GM18520 (cell line): ENCODE results near the gene LDLRAD4.
"Not testable (repeated sequence)": the region's sequence is repeated elsewhere in the genome, so short reads cannot be mapped to it uniquely, and the experiment has no call there.

Source experiments
- ATAC-seq: cut with Tn5 transposase; IDR thresholded peaks from one replicate; pipeline ENCODE4 v1.9.1; 2021; ENCODE audit not compliant: unreplicated experiment

The LDLRAD4 gene

DNA sequence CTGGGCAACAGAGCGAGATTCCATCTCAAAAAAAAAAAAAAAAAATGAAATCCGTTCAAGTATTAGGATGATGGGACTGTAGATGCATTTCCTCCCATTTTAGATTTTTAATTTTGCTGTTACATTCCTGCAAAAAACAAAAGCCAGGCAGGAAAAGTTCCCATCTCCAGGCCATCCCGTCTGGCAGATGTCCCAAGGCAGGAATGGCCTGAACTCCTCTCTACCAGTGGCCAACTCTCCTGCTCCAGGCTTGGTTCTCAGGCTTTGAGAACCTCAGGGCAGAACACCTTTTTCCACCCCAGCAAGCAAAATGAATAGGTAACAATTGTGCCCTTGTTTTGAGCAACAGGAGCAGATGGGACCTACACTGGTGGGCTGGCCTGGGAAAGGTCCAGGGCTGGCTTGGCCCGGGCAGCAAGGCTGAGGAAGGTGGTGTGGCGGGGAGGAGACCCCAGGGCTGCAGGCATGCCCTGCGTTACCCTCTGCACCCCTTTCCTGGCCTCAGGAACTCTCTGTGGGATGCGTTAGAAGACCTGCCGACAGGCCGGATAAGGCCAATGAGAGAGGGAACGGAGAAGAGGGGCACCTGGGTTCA lies 421.8 kb downstream of the LDLRAD4 start:
- ATAC-seq: no peak

DNA sequence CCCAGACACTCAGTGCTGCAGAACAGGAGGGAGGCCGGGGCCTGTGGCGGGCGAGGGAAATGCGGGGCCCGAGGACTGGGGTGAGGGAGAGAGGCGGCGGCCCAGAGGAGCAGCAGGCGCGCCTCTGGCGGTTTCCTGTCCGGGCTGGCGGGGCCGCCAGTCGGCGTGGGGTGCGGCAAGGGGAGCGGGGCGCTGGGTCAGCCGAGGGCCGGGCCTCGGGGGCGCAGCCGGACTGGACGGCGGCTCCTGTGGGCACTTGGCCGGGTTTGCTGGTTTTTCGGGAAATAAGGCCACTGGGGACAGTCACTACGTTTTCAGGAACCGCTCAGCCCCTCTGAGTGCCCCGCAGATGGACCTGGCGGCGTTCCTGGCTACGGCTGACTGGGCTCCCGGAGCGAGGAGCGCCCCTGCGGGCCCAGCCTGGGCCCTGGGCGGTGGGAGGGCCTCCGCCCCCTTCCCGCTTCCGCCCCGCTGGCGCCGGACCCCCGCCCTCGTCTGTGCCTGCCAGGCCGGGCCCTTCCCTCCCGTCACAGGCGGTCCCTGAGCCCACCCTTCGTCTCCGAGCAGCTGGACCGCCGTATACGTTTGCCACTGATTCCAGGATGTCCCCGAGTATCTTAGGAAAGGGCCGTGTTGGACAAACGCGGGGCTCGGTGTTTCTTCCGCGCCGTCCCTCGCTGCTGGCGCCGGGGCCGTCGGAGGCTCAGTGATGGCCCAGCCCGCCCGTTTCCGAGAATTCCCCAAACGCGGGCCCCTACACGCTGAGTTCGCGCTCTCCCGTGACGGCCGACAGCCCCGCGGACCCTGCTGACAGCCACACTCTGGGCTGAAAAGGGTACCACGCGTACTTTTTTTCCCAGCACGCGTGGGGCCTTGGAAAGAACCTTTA lies 423.2 kb downstream of the LDLRAD4 start:
- ATAC-seq: no peak

DNA sequence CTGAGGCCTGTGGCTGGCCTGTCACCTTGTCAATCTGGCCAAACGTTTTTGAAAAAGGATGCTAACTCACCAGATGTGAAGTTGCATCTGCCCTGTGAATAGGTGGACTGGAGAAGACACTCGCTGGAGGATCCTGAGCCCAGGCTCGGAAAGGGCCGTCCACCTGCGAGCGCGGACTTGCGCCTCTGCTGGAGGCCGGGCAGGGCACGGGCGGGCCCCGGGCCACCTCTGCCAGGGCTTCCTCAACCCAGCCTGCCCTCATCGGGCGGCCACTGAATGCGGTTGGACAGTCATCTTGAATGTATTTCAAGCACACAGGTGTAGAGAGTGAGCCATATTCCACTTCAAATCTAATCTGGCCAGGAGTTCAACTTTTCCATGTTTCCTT lies 423.9 kb downstream of the LDLRAD4 start:
- no peak for ATAC-seq

DNA sequence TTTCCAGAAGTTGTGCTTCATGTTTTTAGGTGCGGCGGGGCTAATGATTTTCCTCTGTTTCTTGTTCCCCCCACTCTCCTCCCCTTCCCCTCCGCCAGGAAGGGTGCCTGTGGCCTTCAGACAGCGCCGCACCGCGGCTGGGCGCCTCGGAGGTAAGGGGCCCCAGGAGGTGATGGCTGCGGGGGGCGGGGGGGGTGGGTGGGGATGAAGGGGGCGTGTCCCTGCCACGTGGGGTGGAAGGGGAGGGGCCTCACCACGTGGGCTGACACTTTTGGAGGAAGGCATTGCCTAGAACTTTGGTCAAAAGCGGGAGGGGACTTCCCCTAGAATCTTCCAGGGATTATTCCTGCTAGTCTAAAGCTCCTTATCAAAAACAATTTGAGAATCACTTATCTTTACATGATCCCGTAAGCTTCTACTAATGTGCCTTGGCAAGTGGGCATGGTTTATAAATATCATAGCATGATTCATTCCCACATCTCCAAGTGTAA lies 424.7 kb downstream of the LDLRAD4 start:
- no peak for ATAC-seq

DNA sequence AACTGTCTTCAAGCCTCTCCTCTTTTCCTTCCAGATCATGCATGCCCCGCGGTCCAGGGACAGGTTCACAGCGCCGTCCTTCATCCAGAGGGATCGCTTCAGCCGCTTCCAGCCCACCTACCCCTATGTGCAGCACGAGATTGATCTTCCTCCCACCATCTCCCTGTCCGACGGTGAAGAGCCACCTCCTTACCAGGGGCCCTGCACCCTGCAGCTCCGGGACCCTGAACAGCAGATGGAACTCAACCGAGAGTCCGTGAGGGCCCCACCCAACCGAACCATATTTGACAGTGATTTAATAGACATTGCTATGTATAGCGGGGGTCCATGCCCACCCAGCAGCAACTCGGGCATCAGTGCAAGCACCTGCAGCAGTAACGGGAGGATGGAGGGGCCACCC lies 426.5 kb downstream of the LDLRAD4 start:
- ATAC-seq: no peak

DNA sequence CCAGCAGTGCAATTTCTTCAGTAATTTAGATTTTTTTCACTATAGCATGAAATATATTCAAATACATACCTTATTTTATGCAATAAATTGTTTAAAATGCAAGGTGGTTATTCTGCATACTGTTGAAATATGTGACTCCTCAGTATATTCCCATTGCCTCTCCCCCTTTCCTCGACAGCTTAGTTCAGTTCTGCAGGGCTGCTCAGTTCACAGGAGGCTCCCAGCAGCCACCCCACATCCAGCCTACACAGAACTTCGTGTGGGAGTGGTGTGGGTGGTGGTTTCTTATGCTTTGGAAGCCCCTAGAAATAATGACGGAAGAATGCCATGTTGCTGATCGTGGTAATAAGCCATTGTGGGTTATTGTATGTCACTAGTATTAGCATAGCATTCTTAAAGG lies 428.1 kb downstream of the LDLRAD4 start:
- ATAC-seq: no peak

DNA sequence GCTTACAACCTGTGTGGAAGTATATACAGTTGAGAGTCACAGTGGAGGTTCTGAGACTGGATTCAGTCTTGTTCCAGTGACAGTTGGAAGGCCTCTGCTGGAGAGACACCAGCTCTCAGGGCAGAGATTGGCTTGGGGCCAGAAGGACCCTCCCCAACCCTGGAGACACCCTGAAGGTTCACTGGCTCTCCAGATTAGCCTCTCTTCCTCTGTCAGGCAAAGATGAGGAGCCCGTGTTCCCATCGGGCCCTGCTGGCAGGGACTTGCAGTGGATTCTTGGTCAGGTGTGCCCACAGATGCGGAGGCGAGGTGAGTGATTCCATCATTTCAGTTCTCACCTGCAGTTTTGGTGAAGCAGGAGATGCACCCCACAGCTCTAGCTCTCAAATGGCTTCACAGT lies 429.2 kb downstream of the LDLRAD4 start:
- ATAC-seq: no peak

DNA sequence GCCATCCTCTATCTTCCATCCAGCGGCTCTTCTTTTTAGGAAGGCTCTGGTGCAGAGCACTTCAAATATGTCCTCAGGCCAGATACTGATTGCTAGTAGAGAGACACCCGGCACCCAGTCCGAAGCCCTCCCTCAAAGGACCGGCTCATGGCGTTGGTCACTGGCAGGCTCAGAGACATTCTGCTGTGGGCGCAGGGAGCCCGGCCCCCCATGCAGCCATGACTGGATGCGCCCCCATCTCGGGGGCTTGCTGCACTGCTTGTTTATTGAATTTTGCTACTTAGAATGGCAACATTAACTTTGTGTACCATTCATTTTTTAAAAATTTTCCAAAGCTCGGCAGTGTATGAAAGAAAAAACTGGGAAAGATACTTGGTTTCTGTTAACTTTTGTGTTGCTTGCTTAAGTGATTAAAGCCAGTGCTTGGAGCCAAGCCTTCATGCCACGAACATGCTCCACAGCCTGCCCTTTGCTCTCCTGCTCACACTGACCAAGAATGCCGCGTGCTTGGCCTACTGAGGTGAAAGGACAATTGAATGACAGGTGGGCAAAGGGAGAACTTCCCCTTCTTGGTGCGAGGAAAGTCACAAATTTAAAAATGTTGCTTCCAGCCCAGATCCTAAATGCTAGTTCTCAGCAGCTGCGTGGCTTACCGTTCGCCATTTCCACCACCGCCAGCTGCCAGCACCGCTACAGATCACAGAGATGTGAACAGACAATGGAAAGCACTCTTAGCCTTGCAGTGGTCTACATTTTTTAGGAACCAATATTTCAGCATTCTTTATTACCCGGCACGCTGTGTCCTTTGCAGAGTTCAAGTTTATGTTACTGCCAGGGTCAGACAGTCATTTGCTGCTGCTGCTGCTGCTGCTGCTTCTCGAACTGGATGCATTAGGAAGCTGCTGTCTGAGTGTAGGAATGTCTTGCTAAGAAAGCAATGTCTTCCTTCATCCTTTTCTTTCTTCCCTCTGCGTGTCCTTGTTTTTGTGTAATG lies 431.1 kb downstream of the LDLRAD4 start:
- ATAC-seq: no peak

DNA sequence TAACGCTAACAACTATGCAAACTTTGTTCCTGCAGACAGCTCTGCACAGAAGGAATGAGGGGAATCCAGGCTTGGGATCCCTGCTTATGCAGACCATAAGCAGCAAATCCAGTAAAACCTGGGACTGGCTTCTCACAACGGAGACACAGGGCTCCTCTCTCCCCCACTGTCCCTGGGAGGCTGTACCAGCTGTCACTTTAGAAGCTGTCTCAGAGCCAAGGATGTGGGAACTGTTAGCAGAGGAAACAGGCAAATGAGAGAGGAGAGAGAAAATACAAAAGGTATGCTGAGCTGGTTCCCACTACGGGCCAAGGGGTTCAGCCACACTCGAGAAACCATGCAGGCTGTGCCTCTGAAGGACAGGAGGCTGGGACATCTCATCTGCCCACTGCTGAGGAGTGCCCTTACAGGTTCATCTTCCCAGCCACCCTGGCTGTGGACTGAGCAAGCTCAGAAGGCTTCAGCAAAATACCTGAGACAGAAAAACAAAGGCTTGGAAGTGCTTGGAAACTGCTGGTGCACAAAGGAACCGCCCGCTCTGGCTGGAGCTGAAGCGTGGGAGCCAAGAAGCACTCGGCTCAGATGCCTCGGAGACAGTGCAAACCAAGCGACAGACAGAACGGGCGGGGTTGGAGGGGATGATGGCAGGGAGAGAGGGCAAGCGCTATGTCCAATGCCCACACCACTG lies 435.3 kb downstream of the LDLRAD4 start:
- no peak for ATAC-seq

DNA sequence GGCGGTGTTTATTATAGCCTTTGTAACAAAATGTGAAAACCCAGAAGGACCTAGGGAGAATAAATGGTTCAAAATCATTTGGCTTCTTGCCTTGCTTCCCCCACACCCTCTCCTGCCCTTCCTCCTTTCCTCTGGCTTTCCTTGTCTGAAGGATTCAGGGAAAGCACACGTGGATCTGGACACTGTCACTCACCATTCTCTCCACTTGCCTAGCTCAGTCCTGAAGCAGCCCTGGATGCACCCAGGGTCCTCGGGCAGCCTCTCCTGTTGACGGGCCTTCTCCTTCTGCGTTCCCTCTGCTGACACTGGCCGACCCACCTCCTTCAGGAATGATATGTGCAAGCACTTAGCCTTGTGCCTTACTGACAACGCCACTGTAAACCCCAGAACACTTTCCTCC lies 439.4 kb downstream of the LDLRAD4 start:
- ATAC-seq: no peak

DNA sequence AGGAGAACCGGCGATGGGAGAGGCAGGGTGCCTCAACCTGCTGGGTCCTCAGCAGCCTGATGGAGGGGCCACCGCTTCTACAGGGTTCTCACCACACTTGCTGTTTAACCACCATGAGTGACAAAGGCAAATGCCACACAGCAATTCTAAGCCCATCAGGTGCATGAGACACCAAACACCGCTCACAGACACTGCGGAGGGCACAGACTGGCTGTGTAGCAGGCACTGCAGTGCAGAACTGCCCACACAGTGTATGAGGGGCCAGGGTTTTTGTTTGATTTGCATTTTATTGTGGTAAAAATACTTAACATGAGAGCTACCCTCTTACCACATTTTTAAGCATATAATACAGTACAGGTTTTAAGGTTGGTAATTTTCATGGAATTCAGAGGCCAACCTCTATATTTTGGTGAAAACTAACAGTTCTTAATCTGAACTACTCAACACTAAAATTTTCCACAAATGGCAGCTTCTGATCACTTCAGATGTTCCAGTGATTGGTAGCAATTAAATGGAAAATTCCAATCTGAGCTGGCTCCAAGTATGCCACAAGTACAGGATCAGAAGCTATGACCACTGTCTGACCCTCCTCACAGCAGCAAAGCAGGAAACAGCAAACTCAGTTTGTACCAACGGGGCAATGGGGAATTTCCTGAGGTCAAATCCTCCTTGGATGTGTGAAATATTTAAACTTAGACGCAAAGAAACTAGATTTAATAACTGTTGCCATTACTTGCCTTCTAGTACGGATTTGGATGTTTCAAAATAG lies 440.1 kb downstream of the LDLRAD4 start:
- no peak for ATAC-seq

DNA sequence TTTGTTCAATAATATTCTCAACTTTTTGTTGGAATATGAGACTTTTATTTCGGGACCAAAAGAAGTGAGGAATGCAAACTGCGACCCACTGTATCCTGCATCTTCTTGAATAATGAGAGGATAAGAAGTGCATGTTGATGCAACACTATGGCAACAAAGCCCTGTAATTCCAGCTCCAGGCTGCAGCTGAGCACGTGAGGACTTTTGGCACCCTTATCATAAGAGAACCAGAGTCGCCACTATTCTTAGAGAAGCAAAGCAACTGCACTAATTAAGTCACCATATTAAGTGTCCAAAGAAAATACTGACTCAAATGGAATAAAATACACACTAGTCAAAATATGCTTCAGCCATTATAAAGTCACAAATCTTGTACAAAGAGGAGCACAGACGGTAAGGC lies 441.9 kb downstream of the LDLRAD4 start:
- no peak for ATAC-seq

DNA sequence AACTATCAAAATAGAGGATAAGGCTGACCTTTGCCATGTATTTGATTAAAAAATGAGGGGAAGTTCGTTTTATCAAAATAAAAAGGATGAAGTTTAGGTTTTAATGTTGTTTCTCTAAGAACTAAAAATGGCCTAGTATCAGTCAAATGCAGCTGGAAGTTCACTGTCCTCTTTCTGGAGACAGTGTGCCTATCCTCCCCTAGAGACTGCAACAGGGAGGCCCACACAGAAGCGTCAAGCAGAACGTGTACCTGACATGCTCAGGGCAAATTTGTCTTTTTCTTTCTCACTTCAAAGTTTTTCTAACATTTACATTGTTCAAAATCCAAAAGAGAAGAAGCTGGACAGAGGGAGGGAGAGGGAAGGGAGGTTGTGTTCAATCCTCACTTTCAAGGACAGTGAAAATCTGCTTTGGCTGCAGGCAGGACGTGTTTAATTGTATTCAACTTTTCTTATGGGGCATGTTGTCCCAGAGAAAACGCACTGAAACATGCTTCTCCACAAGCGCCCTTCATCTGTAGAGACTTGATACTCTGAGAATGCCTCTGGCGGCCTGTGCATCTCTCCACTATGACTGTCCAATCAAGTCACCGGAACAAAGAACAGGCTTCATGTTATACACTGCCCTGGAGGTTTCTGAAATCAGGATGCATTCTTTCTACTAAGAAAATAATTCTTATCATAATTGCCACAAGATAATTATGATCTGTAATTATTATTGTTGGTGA lies 442.7 kb downstream of the LDLRAD4 start:
- no peak for ATAC-seq

DNA sequence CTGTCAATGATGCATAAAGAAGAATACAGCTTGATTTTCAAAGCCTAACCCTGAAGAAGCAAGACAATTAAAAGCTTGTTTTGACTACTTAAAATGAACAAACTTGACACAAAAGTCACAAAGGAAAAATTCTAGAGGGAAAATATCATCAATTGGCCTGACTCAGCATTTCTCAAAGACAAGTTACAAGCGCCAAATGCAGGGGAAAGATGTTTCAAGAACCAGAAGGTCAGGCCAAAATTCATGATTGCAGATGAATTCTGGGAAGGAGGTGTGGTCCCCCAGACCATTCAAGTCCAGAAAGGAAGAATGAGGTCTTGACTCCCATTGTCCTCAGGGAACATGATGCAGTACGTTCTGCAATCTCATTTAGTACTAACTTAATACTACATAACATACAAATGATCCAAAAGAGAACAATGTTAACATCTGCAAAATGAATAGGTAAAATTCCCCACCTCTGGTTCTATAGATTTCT lies 443.3 kb downstream of the LDLRAD4 start:
- no peak for ATAC-seq

DNA sequence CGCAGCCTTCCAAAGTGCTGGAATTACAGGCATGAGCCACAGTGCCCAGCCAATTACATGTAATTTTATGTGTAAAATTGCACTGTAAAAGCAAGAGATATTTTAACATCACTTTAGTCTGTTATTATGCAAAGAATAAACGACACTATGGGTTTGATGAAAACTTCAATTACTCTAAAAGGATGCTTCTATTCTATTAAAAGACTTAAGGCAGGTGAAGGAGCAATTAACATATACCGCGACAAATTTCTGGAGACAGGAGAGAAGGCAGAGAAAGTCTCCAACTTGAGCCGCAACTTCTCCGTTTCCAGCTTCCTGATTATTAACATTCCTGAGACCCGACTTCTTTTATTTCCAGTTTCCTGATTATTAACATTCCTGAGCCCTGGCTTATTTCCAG lies 454.1 kb downstream of the LDLRAD4 start:
- ATAC-seq: no peak

DNA sequence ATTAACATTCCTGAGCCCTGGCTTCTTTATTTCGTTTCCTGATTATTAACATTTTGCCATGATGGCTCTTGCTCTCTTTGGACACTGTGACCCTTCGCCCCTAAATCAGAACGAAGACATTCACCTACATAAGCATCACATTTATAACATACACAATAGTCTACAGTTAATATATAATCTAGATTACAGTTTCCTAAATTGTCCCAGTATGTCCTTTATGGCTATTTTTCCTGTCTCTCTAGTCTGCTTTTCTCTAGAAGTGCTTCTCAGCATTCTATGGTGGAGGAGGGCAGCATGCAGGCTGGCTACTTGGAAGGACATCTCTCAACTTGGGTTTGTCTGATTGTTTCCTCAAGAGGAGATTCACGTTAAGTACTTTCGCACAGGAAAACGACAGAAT lies 457.9 kb downstream of the LDLRAD4 start:
- ATAC-seq: no peak

DNA sequence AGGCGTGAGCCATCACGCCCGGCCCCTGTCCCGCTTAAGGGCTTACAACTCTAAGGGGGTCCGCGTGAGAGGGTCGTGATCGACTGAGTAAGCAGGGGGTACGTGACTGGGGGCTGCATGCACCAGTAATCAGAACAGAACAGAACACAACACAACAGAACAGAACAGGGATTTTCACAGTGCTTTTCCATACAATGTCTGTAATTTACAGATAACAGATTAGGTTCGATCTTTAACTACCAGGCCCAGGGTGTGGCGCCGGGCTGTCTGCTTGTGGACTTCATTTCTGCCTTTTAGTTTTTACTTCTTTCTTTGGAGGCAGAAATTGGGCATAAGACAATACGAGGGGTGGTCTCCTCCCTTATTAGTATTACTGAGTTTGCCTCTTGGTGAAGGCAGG lies 458.8 kb downstream of the LDLRAD4 start:
- ATAC-seq: not testable (repeated sequence)

DNA sequence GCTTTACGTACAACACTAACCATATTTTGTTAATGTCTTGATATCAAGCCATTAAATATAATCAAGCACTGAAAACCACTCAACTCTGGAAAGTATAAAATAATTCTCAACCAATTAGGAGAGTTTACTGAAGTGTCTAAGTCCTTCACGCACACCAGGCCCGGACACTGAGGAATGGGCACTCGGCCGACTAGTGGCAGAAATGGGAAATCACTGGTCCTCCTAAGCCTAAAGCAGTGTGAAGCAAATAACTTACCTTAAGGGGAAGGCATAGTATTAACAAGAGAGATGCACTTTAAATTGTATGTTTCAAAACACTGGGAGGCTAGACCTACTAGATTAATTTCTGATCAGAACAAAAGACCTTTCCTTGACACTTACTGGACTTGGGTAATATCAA lies 462.1 kb downstream of the LDLRAD4 start:
- no peak for ATAC-seq

DNA sequence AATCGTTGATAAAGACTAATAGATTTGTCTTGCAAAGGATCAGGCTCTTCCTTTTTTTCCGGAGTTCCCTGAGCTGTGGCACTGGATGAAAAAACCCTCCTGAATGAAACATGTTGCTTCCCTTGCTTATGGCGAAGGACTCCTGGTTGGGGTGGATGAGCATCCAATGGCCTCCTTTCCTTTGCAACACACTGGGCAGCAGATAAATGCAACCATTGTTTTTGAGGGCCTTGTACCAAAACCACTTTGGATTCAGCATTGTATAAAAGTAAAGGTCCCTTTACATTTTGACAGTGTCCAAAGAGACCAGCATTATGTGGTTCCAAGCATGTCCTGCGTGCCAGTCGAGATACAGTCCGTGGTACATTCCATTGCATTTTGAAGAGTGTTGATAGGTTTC lies 463.1 kb downstream of the LDLRAD4 start:
- ATAC-seq: no peak
